Measurements from ENCODE around the gene NXPE3. TPM values are rescaled to one million over a fixed set of nuclear protein-coding genes. Genes with fewer than 3 reads are reported as not detected.

The NXPE3 gene
- total RNA-seq, 4 donors from 2014 or later, result 2.0 to 5.6 (median 2.7) TPM

DNA sequence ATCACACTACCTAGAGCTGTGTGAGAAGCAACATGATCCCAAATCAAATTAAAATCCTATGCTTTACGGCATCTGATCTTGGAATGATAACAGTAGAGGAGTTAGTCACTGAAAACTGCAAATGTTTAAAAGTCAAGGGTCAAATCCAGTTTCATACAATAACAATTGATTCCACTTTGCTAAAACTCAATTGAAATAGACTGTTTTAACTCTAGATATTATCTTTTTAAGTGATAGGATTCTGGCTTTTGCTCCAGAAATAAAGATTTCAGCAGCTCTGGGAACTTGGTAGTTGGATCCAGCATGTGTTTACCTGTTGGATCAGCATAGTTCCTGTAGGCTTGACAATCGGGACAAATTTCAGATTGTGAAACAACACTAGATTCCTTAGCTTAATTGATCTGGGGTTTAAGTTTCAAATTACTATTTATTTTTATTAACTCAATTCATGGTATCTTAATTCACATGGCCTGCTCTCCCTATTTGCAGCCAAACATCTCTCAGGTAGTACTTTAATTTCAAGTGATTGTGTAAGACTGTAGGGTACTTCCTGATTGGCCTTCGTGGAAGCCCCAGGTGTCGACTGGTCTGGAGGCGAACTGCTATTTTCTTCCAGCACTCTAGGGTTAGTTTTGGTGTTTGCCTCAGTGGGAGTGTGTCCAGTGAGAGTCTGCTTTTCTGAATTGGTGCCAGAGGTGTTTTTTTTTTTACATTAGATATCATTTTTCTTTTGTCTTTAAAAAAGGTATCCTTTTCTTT, 86.9 kb downstream of the NXPE3 start:
- intact Hi-C loops (cut with DNase I; ENCODE audit: low total_unique reads), result no loop called here
- DNase-seq (ENCODE audit: low spot score in 2 of 2), result no peak
- TF ChIP-seq, protein P1, sequence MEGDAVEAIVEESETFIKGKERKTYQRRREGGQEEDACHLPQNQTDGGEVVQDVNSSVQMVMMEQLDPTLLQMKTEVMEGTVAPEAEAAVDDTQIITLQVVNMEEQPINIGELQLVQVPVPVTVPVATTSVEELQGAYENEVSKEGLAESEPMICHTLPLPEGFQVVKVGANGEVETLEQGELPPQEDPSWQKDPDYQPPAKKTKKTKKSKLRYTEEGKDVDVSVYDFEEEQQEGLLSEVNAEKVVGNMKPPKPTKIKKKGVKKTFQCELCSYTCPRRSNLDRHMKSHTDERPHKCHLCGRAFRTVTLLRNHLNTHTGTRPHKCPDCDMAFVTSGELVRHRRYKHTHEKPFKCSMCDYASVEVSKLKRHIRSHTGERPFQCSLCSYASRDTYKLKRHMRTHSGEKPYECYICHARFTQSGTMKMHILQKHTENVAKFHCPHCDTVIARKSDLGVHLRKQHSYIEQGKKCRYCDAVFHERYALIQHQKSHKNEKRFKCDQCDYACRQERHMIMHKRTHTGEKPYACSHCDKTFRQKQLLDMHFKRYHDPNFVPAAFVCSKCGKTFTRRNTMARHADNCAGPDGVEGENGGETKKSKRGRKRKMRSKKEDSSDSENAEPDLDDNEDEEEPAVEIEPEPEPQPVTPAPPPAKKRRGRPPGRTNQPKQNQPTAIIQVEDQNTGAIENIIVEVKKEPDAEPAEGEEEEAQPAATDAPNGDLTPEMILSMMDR (IDR thresholded peaks at IDR 0.05), result no peak
- no peak for TF ChIP-seq POLR2A (IDR thresholded peaks at IDR 0.05)
- WGBS, 2 donors, result 31 to 41% methylated on average over 5 of the region's 5 CpGs
- H3K4me3 ChIP-seq (ENCODE audit: low read depth, poor library complexity, severe bottlenecking), result no peak overlapping the region

DNA sequence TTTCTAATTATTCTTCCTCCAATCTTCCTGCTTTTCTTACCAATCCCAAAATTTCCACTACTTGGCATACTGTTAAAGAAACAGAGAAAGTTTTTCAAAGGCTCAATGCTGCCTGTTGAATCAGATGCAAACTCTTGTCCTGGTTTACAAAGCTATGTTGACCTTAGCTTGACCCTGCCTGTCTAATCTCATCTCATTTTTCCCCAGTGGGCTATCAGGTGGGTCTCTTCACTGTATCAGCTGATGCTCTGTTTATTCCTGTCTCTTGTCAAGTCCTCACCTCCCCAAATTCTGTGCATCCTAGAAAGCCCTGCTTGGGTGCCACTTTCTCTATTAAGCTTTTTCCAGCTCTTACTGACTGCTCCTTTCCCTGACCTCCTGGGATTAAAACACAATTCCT, 88.5 kb downstream of the NXPE3 start:
- intact Hi-C loops (cut with DNase I; ENCODE audit: low total_unique reads), result no loop called here
- DNase-seq (ENCODE audit: low spot score in 2 of 2), result no peak
- H3K4me3 ChIP-seq (ENCODE audit: low read depth, poor library complexity, severe bottlenecking), result no peak overlapping the region
- TF ChIP-seq POLR2A (IDR thresholded peaks at IDR 0.05), result no peak
- TF ChIP-seq, protein P1 (IDR thresholded peaks at IDR 0.05), result no peak

DNA sequence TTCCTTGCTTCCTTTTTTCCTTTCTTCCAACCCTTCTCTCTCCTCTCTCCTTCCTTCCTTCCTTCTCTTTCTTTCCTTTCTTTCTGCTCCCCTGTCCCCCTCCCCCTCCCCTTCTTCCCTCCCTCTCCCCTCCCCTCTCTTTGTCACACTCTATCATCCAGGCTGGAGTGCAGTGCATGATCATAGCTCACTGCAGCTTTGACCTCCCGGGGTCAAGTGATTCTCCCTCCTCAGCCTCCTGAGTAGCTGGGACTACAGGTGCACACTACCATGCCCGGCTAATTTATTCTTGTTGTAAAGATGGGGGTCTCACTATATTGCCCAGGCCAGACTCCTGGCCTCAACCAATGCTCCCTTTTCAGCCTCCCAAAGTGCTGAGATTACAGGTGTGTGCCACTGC, 89.0 kb downstream of the NXPE3 start:
- TF ChIP-seq, protein P1 (IDR thresholded peaks at IDR 0.05), result no peak
- TF ChIP-seq POLR2A (IDR thresholded peaks at IDR 0.05), result no peak

DNA sequence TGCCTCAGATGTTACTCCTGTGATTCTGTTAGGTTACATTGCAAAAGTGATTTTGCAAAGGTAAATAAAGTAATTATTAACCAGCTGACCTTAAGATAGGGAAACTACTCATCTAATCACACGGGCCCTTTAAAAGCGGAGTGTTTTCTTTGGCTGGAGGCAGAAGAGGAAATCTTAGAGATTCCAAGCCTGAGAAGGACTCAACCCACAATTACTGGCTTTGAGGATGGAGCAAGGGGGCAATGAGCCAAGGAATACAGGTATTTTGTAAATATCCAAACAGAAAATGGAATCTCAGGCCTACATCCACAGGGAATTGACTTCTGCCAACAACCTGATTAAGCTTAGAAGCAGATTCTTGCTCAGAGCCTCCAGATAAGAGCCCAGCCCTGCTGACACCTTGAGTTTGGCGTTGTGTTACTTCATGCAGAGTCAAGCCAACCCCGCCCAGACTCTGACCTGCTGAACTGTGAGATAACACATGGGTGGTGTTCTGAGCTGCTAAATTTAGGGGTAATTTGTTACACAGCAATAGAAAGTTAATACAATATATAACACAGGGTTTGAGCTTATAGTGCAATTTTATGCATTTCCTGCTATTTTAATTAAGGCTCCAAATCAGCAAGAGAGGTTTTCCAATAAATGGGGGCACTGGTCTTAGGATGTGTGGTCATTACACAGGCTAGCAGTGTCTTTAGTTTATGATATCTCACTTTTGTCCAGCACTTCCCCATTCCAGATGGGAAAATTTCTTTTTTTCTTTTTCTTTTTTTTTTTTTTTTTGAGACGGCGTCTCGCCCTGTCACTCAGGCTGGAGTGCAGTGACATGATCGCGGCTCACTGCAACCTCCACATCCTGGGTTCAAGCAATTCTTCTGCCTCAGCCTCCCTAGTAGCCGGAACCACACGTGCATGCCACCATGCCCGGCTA, 89.8 kb downstream of the NXPE3 start:
- H3K4me3 ChIP-seq (ENCODE audit: low read depth, poor library complexity, severe bottlenecking), result no peak overlapping the region
- intact Hi-C loops (cut with DNase I; ENCODE audit: low total_unique reads), result no loop called here
- TF ChIP-seq POLR2A (IDR thresholded peaks at IDR 0.05), result no peak
- TF ChIP-seq, protein P1 (IDR thresholded peaks at IDR 0.05), result no peak
- no peak for DNase-seq (ENCODE audit: low spot score in 2 of 2)
- 73 to 74% methylated on average over 12 of the region's 12 CpGs for WGBS, 2 donors

More for the DNA sequence above, 89.0 kb downstream of the NXPE3 start:
- no peak for DNase-seq (ENCODE audit: low spot score in 2 of 2)
- intact Hi-C loops (cut with DNase I; ENCODE audit: low total_unique reads), result no loop called here
- 97 to 100% methylated on average over 2 of the region's 2 CpGs for WGBS, 2 donors
- no peak overlapping the region for H3K4me3 ChIP-seq (ENCODE audit: low read depth, poor library complexity, severe bottlenecking)

DNA sequence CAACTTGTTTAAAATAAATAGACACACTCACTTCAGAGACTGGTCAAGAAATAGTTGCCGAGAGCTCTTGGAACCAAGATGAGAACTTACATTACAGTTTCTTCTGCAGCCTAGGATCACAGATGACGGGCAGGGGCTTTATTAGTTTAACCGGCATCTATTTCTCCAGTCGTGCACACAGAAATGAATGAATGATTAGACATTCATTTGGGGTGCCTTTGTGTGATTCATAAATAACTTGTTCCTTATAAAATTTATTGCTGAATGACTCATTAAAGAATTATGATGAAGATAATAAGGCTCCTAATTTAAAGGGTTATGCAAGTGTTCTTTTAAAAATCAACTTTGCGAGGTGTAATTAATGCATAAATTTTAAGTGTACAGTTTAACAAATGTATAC, 91.1 kb downstream of the NXPE3 start:
- 58 to 65% methylated on average over 5 of the region's 5 CpGs for WGBS, 2 donors

More for the DNA sequence above, 91.1 kb downstream of the NXPE3 start:
- TF ChIP-seq, protein P1 (IDR thresholded peaks at IDR 0.05), result no peak
- TF ChIP-seq POLR2A (IDR thresholded peaks at IDR 0.05), result no peak
- no peak for DNase-seq (ENCODE audit: low spot score in 2 of 2)
- no peak overlapping the region for H3K4me3 ChIP-seq (ENCODE audit: low read depth, poor library complexity, severe bottlenecking)
- intact Hi-C loops (cut with DNase I; ENCODE audit: low total_unique reads), result no loop called here
